HG02938 (cell line): ENCODE results near the gene BCORL1.
A peak's percentile ranks its signal among the peaks of the same experiment; 100 is the strongest.

Experiments
- ATAC-seq: cut with Tn5 transposase; IDR thresholded peaks from one replicate; pipeline ENCODE4 v1.9.1; 2021; ENCODE audit warnings: mild to moderate bottlenecking, moderate library complexity; ENCODE audit not compliant: unreplicated experiment

BCORL1 gene

DNA sequence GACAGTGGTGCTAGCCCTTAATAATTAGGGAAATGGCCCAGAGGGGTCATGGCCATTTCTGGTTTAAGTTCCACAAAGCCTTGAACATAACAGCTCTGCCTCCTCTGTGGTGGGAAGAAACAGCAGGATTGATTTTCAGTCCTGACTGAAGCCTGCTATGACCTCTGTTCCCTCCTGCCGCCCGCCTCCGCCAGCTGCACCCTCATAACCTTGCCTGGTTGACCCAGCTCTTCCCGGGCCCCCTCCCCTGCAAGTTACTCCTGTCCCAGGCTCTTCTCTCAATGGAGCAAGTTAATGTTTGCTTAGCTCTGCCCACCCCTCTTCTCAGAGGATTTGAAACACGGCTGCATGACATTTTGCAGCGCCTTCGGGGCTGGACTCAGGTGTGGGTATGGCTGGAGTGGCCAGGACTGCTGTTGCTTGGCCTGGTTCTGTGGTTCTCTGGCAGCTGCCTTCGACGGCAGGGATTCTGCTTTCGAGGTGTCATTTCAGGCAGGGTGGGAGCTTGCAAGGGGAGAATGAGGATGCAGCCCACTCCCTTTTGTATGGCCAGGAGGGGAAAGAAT lies 27.3 kb downstream of the BCORL1 start:
- ATAC-seq: no peak

DNA sequence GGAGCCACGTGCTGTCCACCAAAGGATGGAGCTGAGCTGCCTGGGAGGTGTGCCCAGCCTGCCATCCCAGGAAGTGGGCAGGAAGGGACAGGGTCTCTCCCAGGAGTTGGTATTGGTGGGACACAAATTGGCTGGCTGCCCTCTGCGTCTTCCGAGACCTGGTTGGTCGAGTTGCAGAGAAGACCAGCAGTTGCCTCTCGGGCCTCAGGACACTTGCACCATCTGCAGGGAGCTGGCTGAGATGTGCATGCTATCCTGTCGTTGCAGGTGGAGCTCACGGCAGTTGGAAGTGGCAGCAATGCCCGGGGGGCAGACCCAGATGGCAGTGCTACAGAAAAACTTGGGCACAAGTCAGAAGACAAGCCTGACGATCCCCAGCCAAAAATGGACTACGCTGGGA lies 30.2 kb downstream of the BCORL1 start:
- ATAC-seq: no peak

DNA sequence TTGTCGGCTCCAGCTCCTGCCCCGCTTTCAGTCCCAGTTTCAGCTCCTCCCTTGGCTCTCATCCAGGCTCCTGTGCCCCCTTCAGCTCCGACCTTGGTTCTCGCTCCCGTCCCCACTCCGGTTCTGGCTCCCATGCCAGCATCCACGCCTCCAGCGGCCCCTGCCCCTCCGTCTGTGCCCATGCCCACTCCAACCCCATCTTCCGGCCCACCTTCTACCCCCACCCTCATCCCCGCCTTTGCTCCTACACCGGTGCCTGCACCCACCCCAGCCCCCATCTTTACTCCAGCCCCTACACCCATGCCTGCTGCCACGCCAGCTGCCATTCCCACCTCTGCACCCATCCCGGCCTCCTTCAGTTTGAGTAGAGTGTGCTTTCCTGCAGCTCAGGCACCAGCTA lies 31.2 kb downstream of the BCORL1 start:
- ATAC-seq: no peak

- no peak for ATAC-seq
Observed at GRCh38 chrX:130014356-130014755, 31.9 kb downstream of the BCORL1 start.

GRCh38 chrX:130014770-130015169 lies 32.3 kb downstream of the BCORL1 start:
- ATAC-seq: no peak

GRCh38 chrX:130015181-130015580 lies 32.7 kb downstream of the BCORL1 start:
- ATAC-seq: no peak

GRCh38 chrX:130018143-130018542 lies 35.7 kb downstream of the BCORL1 start:
- no peak for ATAC-seq

- ATAC-seq: no peak
Observed at GRCh38 chrX:130020661-130021324, 38.4 kb downstream of the BCORL1 start.

DNA sequence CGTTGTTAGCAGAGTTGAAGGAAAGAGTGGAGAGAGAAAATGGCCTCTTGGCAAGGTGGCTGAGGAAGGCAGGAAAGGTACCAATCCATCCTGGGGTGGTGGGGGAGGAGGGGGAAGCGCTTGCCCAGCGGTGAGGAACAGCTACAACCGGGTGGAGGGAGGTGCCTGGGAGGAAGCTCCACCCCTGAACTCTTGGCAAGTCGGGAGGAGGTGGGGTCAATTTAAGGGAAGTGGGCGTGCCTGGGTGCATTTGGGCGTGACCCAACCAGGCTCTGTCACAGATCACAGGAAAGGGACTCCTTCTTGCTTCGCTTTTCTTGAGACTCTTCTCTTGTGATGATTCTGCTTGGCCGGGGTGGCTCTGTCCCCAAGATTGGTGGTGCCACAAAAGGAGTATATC lies 41.7 kb downstream of the BCORL1 start:
- ATAC-seq: peak; percentile 100

- ATAC-seq: no peak
Observed at GRCh38 chrX:130025256-130025655, 42.8 kb downstream of the BCORL1 start.

DNA sequence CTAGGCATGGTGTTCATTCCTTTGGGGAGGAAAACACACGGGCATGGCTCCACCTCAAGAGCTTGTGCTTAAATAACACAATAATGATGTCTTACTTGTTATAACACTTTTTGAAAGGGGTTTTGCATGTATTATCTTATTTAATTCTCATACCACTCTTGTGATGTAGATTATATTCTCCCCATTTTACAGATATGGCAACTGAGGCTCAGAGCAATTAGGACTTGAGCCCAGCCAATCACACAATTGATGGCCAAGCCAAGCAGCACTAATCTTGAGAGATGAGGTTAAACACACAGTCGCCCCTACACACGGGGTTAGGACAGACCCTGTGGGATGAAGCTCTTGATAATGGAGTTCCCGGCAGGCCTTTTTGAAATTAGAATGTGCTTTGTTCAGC lies 45.1 kb downstream of the BCORL1 start:
- no peak for ATAC-seq

DNA sequence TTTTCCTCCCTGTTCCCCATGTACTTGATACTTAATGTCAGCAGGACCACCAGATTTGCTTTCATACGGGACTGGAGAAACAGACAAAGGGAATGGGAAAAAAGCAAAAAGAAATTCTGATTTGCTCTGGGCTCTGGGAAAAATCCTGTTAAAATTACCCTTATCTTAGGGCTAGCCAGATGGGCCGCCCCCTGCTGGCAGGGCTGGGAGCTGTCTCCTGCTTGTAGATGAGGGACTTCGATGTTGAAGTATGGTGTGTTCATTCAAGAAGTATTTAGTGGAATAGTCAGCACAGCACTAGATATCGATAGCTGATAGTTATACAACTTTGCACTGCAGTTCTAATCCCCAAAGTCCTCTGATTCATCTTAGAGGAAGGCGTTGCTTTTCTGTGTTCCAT lies 45.8 kb downstream of the BCORL1 start:
- ATAC-seq: no peak

DNA sequence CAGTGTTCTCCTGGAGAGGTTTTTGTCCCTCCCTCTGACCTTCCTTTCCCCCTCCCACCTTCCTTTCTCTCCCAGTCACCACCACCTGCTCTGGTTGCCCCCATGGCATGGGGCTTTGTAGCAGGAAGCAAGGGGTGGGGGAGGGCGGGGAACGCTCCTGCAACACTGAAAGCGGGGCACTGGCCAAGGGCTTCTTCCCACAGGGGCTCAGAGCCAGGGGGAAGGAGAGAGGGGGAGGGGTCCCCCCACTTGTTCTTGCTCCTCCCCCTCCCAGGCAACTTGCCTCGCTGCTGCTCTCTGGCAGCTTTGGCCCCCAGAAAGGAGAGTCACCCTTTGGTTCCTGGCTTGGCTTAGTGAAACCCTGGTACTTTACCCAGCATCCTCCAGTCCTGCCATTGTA lies 48.4 kb downstream of the BCORL1 start:
- no peak for ATAC-seq

- no peak for ATAC-seq
Observed at GRCh38 chrX:130032552-130032951, 50.1 kb downstream of the BCORL1 start.

GRCh38 chrX:130034178-130034577 lies 51.7 kb downstream of the BCORL1 start:
- no peak for ATAC-seq

DNA sequence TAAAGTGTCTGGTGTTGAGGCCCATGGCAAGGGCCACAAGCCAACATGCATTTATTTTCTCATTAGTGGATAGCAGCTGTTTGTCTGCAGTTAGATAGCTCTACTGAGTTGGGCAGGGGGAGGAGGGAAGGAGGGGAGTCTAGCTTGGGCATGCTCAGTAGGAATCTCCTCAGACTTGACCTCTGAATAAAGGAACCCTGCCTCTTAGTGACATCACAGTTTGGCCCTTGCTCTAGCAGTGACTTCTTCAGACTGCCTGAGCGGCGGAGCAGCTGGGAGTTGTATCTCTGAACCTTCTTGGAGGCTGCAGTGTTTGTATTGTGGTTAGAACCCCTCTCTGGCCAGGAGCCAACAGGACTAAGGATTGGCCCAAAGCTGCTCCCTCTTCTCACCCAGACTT lies 57.4 kb downstream of the BCORL1 start:
- no peak for ATAC-seq

- no peak for ATAC-seq
Observed at GRCh38 chrX:130047416-130047815, 65.0 kb downstream of the BCORL1 start.

DNA sequence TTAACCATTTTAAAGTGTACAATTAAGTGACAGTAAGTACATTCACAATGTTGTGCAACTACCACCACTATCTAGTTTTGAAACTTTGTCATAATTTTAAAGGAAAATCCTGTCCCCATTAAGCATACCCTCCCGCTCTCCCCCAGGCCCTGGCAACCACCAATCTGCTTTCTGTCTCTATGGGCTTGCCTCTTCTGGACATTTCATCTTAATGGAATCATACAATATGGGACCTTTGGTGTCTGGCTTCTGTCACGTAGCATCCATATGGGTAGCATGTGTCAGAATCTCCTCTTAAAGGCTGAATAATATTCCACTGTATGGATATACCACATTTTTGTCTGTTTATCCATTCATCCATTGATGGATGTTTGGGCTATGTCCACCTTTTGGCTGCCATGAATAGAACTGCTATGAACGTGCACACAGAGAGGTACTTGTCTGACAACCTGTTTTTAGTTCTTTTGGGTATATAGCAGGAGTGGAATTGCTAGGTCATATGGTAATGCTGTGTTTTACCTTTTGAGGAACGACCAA lies 66.3 kb downstream of the BCORL1 start:
- ATAC-seq: no peak

DNA sequence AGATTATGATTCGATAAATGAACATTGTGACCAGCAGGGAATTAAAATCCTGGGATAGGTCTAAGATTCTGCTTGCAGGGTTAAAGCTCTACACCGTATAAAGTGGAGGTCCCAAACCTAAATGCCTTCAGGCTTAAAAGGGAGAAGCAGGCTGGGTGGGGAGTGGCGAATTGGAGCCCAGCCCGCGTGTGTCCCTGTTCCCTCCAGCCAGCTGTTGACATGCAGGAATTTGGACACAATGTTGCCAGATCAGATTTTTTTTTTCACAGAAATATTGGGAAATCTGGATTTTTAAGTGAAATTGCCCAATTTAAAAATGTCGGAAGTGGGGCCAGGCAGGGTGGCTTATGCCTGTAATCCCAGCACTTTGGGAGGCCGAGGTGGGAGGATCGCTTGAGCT lies 67.4 kb downstream of the BCORL1 start:
- no peak for ATAC-seq

DNA sequence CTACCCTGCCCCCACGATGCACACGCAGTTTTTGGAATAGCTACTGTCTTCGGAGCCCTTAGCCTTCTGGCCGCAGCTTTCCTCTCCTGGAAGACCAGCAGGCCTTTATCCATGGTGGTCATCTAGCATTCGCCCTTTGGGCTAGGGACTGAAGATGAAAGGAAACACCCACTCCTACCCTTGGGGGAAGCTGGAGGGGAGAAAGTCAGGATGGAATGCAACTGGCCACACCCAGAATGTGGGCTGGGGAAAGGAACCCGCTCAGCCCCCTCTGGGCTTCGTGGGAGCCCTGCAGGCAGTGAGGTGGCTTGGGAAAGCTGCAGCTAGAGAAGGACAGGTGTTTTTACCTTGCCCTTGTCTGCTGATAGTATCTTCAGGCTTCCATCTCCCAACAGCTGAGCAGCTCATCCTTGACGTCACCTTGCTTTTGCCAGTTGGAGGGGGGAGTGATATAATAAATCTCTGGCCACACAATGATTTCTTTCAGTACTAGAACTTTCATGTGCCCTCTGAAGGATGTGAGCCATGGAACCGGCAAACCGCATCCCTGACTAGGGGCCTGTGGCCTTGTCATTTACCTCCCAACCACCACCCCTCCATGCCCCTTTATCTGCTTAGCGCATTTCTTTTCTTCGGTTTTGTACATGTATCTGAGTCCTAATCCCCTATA lies 68.9 kb downstream of the BCORL1 start:
- ATAC-seq: no peak

DNA sequence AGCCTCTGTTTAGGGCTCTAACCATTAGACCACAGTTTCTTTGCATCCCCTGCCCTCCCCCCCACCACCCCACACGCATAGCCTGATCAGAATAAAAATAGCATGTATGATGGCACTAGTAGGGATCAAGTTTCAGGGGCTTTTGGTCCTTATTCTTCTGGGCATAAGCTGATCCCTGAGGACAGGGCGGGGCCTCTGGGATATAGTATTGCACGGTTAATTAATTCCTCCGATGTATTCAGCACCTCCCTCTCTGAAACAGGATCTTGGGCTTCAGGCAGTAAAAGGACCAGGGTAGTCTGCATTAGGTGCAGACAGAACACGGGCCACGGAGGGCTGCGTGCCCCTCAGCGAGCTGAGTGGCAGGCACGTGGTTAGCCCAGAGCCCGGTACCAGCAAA lies 70.8 kb downstream of the BCORL1 start:
- ATAC-seq: no peak

DNA sequence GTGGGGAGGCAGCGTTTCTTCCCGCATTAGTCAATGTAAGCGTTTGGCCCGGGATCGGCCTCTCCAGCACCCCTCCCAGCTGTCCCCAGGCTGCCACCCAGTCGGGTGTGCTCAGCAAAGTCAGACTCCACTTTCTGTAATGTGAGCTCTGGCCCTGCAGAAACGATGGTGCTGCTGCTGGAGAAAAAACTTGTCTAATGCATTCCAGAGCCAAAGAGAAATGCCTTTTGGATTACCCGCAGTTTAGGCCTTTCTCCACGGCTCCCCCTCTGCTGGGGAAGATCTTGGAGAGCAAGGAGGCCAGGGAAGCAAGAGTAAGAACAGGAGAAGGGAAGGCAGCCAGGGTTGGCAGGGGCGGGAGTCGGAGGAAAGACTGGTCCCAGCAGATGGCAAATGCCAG lies 72.7 kb downstream of the BCORL1 start:
- ATAC-seq: no peak
